Urothelium cell line (cell line): ENCODE data around the gene CYREN.

ENCODE experiments used
- DNase-seq: peaks from one replicate; pipeline ENCODE4 v3.0.0; 2011; ENCODE audit warnings: low spot score, mixed read lengths
- FAIRE-seq: peaks from 2 replicates; lab custom pipeline; 2011; peaks lifted over from hg19 to GRCh38; lab: Jason Lieb, UNC

CYREN gene

GRCh38 chr7:135117096-135117495 is 53.4 kb downstream of the CYREN start:
- DNase-seq (no peak), FAIRE-seq (no peak)
